Measurements from ENCODE around the gene VSIG4.
"Not testable (repeated sequence)": the region's sequence is repeated elsewhere in the genome, so short reads cannot be mapped to it uniquely, and the experiment has no call there.

DNA sequence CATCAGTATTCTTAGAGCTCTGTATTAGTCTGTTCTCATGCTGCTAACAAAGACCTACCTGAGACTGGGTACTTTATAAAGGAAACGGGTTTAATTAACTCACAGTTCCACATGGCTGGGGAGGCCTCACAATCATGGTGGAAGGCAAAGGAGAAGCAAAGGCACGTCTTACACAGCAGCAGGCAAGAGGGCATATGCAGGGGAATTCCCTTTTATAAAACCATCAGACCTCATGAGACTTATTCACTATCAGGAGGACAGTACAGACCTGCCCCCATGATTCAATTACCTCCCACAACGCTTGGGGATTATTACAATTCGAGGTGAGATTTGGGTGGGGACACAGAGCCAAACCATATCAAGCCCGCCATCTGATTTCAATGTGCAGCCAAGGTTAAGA, 17.1 kb upstream of the VSIG4 start:
- TF ChIP-seq YY1 (IDR thresholded peaks at IDR 0.05; ENCODE audit: insufficient read depth, insufficient read length); SUZ12 (IDR thresholded peaks at IDR 0.05; ENCODE audit: extremely low read depth, insufficient read depth, insufficient read length): not testable (repeated sequence)

Data from NT2/D1 (cell line).